Hepatocyte (in vitro differentiated cells): Measurements from ENCODE around the gene SSBP3. TPM values are rescaled to one million over a fixed set of nuclear protein-coding genes. Genes with fewer than 3 reads are reported as not detected.

Experiments
- DNase-seq: peaks from one replicate; pipeline ENCODE4 v3.0.0-alpha.2; 2016; ENCODE audit warnings: low spot score
- H2AFZ ChIP-seq: fragments of 200-600 bp; sonication (generic); 2 replicates; pipeline ENCODE4 v1.6.0; 2016; ENCODE audit warnings: antibody characterized with exemption, mild to moderate bottlenecking
- H3K27ac ChIP-seq: fragments of 200-600 bp; sonication (generic); 2 replicates; pipeline ENCODE4 v1.5.1; 2016; ENCODE audit warnings: mild to moderate bottlenecking
- H3K27me3 ChIP-seq: fragments of 200-600 bp; sonication (generic); 2 replicates; pipeline ENCODE4 v1.6.1; 2016
- H3K36me3 ChIP-seq: fragments of 200-600 bp; sonication (generic); replicated peaks from 2 replicates; pipeline ENCODE4 v1.5.1; 2016; ENCODE audit warnings: low read depth; ENCODE audit not compliant: insufficient read depth
- H3K4me1 ChIP-seq: fragments of 200-600 bp; sonication (generic); 2 replicates; pipeline ENCODE4 v1.5.1; 2016; ENCODE audit warnings: mild to moderate bottlenecking, moderate library complexity; ENCODE audit not compliant: insufficient read depth
- H3K4me2 ChIP-seq: fragments of 200-600 bp; sonication (generic); 2 replicates; pipeline ENCODE4 v1.6.0; 2016
- H3K4me3 ChIP-seq: fragments of 200-600 bp; sonication (generic); 2 replicates; pipeline ENCODE4 v1.5.1; 2016; ENCODE audit warnings: mild to moderate bottlenecking
- H3K79me2 ChIP-seq: fragments of 200-600 bp; sonication (generic); 2 replicates; pipeline ENCODE4 v1.6.0; 2017; ENCODE audit warnings: mild to moderate bottlenecking
- H3K9me2 ChIP-seq: fragments of 200-600 bp; sonication (generic); replicated peaks from 2 replicates; pipeline ENCODE4 v1.6.0; 2017; ENCODE audit warnings: mild to moderate bottlenecking; ENCODE audit not compliant: insufficient read depth
- H3K9me3 ChIP-seq: fragments of 200-600 bp; sonication (generic); 2 replicates; pipeline ENCODE4 v1.5.1; 2016; ENCODE audit warnings: low read depth, mild to moderate bottlenecking
- H4K20me1 ChIP-seq: fragments of 200-600 bp; sonication (generic); 2 replicates; pipeline ENCODE4 v1.6.0; 2016; ENCODE audit warnings: mild to moderate bottlenecking; ENCODE audit not compliant: insufficient read depth, poor library complexity, severe bottlenecking
- EZH2 ChIP-seq: fragments of 200-600 bp; sonication (generic); IDR thresholded peaks from 2 replicates; pipeline ENCODE4 v1.6.1; 2016; ENCODE audit warnings: antibody characterized with exemption, mild to moderate bottlenecking, borderline replicate concordance
- EZH2phosphoT487 ChIP-seq: fragments of 200-600 bp; sonication (generic); IDR thresholded peaks from one replicate; pipeline ENCODE4 v1.6.1; 2018; ENCODE audit warnings: antibody characterized with exemption, mild to moderate bottlenecking, low read depth, moderate library complexity; ENCODE audit not compliant: unreplicated experiment, severe bottlenecking
- WGBS: methylation state at CpG from one replicate; pipeline ENCODE4 v1.1.6; 2016; ENCODE audit warnings: low lambda C conversion rate; ENCODE audit errors: missing lambda C conversion rate; 5-methylcytosine and 5-hydroxymethylcytosine counted together
- polyA plus RNA-seq: library from polyadenylated mRNA; unstranded; fragments of >200 nt; fragmentation: Nextera tagmentation; extraction: Ambion mirVana; gene quantifications from 2 replicates; pipeline ENCODE4 v1.2.1, GENCODE V29; 2016
- total RNA-seq: library from RNA; depleted of rRNA; stranded (reverse); fragments of >200 nt; gene quantifications from 2 replicates; pipeline ENCODE4 v1.2.3, GENCODE V29; 2014
- TF ChIP-seq, protein P1 (sequence below): fragments of 200-600 bp; sonication (generic); IDR thresholded peaks from 2 replicates; pipeline ENCODE4 v1.5.1; 2016; ENCODE audit warnings: antibody characterized with exemption, mild to moderate bottlenecking; ENCODE audit not compliant: poor library complexity

SSBP3 gene
- total and polyA plus RNA-seq, 2 experiments from 2014 or later, result 25.8 to 47.2 TPM

DNA sequence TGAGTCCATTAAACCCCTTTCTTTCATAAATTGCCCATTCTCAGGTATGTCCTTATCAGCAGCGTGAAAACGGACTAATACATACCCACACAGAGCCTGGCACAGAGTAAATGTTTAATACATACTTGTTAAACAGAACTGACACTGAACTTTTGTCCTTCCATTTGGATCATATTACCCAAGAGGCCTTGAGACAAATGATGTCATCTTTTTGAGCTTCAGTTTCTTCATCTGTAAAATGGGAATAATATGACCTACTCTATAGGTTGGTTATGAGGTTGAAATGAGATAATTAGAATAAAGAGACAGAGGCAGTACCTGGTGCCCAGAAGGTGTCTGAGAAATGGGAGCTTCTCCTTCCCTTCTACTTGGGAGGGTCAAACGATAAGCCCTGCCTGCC is 220.1 kb downstream of the SSBP3 start:
- Histone ChIP-seq H2AFZ (no peak overlapping the region), H3K4me1 (no peaks in the 10 kb centered on the region), H3K27me3 (no peaks in the 10 kb centered on the region), H3K36me3 (no peaks in the 10 kb centered on the region), H3K79me2 (no peaks in the 10 kb centered on the region), H3K4me2 (no peak overlapping the region), H3K27ac (no peak overlapping the region), H3K9me2 (no peaks in the 10 kb centered on the region), H4K20me1 (no peaks in the 10 kb centered on the region), H3K9me3 (no peaks in the 10 kb centered on the region), H3K4me3 (no peak overlapping the region)
- TF ChIP-seq, protein P1, sequence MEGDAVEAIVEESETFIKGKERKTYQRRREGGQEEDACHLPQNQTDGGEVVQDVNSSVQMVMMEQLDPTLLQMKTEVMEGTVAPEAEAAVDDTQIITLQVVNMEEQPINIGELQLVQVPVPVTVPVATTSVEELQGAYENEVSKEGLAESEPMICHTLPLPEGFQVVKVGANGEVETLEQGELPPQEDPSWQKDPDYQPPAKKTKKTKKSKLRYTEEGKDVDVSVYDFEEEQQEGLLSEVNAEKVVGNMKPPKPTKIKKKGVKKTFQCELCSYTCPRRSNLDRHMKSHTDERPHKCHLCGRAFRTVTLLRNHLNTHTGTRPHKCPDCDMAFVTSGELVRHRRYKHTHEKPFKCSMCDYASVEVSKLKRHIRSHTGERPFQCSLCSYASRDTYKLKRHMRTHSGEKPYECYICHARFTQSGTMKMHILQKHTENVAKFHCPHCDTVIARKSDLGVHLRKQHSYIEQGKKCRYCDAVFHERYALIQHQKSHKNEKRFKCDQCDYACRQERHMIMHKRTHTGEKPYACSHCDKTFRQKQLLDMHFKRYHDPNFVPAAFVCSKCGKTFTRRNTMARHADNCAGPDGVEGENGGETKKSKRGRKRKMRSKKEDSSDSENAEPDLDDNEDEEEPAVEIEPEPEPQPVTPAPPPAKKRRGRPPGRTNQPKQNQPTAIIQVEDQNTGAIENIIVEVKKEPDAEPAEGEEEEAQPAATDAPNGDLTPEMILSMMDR, result no peak
- TF ChIP-seq EZH2 (no peak), EZH2phosphoT487 (no peak)
- 95% methylated on average over 3 of the region's 3 CpGs for WGBS
- no peak for DNase-seq

DNA sequence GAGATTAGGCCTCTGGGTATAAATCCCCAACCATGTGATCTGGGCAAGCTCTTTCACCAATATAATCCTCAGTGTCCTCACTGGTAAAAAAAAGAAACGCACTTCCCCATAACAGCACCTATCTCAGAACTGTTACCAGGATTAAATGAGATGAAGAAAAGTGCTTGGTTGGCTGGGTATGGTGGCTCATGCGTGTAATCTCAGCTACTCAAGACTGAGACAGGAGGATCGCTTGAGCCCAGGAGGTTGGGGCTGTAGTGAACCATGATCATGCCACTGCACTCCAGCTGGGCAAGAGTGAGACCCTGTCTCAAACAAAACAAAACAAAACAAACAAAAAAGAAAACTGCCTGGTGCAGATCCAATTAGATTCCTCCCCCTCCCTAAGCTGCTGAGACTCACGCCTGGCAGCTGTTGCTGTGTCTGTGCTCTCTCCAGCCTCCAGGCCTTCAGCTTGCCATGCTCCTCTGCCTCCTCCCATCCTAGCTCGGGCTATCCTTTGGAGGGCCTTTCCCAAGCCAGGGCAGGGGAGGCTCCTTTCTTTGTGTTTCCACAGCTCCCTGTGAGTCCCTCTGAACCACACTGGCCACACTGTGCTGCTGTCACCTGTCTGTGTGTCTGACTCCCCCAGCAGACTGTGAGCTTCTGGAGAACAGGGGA is 225.4 kb downstream of the SSBP3 start:
- no peak overlapping the region for H3K27ac ChIP-seq
- DNase-seq, result no peak
- no peak overlapping the region for H3K4me2 ChIP-seq
- no peak overlapping the region for H3K4me3 ChIP-seq
- H3K9me2 ChIP-seq, result no peaks in the 10 kb centered on the region
- H4K20me1 ChIP-seq, result no peaks in the 10 kb centered on the region
- no peaks in the 10 kb centered on the region for H3K9me3 ChIP-seq
- no peaks in the 10 kb centered on the region for H3K79me2 ChIP-seq
- no peaks in the 10 kb centered on the region for H3K4me1 ChIP-seq
- H2AFZ ChIP-seq, result no peak overlapping the region
- no peaks in the 10 kb centered on the region for H3K27me3 ChIP-seq
- H3K36me3 ChIP-seq, result no peaks in the 10 kb centered on the region
- TF ChIP-seq EZH2phosphoT487, result no peak
- TF ChIP-seq, protein P1, result no peak
- TF ChIP-seq EZH2, result no peak
- WGBS, result 85% methylated on average over 5 of the region's 5 CpGs

DNA sequence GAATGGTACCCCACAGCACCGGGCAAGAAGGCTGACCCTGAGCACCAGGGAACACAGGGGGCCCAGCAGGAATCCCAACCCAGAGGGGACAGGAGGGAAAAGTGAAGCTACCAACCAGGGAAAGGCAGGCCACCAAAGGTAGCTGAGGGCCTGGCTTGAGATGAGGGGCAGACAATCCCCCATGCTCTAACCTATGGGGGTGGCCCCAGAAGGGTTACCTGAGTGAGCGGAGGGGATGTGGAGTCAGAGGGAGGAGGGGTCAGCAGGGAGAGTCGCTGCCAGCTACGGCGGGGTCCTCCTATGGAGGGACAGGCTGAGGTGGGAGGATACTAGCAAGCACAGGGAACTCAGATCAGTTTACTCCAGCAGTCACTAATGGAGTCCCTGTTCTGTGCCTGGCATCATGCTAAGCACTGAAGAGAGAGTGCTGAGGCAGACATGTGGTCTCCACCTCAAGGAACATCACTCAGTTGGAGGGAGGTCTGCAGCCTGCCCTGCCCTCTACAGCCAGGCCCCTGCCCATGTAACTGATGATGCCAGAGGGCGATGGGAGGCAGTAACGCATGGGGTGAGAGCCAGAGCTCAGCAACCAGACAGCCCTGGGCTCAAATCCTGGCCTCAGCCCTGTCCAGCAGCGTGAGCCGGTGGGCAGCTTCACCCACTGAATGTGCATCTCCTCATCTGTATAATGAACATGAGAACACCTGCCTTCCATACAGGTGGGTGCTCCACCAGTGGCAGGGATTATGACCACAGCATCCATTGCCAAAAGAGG is 227.7 kb downstream of the SSBP3 start:
- no peak for DNase-seq
- WGBS, result 95% methylated on average over 9 of the region's 9 CpGs
- Histone ChIP-seq H3K27ac (no peak overlapping the region), H3K79me2 (no peaks in the 10 kb centered on the region), H3K9me3 (no peaks in the 10 kb centered on the region), H3K9me2 (no peaks in the 10 kb centered on the region), H3K4me3 (no peak overlapping the region), H3K27me3 (no peaks in the 10 kb centered on the region), H3K4me2 (no peak overlapping the region), H3K36me3 (no peaks in the 10 kb centered on the region), H3K4me1 (no peaks in the 10 kb centered on the region), H2AFZ (no peak overlapping the region), H4K20me1 (no peaks in the 10 kb centered on the region)
- TF ChIP-seq EZH2, result no peak
- TF ChIP-seq EZH2phosphoT487, result no peak
- TF ChIP-seq, protein P1, result no peak
